Fibroblast of skin of back (primary cell): ENCODE results near the gene TMEM115.
"Not testable (repeated sequence)": the region's sequence is repeated elsewhere in the genome, so short reads cannot be mapped to it uniquely, and the experiment has no call there.

Experiments
- DNase-seq: peaks from one replicate; pipeline ENCODE4 v3.0.0-alpha.2; 2013

TMEM115 gene

DNA sequence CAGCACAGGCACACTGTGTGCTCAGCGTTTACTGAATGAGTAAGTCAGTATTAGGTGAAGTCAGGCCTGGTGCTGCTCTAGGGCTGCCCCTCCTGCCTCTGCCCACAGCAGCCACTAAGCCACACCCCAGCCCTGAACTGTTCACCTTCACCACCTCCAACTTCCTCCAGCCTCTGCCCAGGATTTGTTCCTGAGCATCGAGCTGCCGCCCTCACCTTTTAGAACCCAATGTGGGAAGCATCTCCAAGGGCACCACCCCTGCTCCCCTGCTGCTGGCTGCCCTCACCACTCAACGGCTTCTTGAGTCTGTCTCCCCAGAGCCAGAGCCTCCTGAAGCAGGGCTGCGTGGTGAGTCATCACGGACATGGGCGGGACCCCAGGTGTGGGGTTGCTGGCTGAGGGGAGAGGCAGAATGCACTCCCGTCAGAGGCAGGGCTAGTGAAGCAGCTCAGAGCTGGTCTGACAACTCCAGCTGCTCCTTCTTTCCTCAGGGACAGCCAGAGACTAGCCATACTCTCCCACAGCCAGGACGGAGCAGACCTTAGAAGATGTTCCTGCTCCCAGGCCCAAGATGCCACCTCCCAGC lies 42.6 kb downstream of the TMEM115 start:
- no peak for DNase-seq

DNA sequence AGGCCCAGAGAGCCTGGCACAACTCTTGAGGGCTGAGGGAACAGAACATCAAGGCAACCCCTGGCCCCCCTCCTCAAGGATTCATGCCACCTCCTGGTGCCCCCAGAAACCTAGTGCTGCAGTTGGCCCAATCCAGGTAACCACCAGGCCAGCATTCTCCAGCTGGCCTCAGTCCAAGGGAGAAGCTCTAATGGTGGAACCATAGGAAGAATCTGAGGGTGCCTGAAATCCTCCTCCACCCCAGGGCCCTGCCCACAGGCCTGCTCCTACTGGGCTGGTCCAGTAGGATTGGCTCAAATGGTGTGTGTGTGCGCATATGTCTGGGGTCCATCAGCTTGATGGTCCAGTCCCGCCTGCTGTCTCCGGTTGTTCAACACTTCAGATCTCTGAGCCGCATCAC lies 44.5 kb downstream of the TMEM115 start:
- DNase-seq: no peak

DNA sequence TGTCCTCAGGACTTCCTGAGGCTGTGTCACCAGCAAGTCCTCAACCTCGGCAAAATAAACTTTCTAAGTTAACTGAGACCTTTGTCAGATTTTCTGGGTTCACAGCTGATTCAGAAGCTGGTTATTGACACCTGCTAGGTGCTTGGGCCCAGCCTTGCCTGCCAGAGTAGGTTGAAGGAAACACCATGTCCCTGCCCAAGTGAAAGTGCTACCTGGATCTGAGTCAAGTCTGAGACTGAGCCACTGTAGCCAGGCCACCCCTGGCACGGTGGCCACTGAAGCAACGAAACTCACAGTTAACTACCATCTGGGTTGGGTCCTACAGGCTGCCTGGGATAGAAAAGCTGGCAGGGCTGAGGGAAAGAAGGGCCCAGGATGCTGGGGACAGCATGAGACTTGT lies 45.0 kb downstream of the TMEM115 start:
- DNase-seq: no peak

- DNase-seq: not testable (repeated sequence)
These were observed 47.3 kb downstream of the TMEM115 start for GRCh38 chr3:50312041-50312440.
